Parathyroid adenoma (tissue), 2 donors: Measurements from ENCODE around the gene MAP3K4.

Experiments
- H2AFZ ChIP-seq: fragments of 300-600 bp; sonication (generic); one replicate; pipeline ENCODE4 v1.7.0; 2017; ENCODE audit warnings: antibody characterized with exemption, mild to moderate bottlenecking
- H3K27ac ChIP-seq: fragments of 300-600 bp; sonication (generic); one replicate; pipeline ENCODE4 v1.7.0; 2017
- H3K27me3 ChIP-seq: fragments of 300-600 bp; sonication (generic); one replicate; pipeline ENCODE4 v1.7.0; 2017; ENCODE audit warnings: low read length; ENCODE audit not compliant: control insufficient read depth, insufficient read depth
- H3K36me3 ChIP-seq: fragments of 300-600 bp; sonication (generic); one replicate; pipeline ENCODE4 v1.7.0; 2017; ENCODE audit warnings: low read length; ENCODE audit not compliant: control insufficient read depth, insufficient read depth
- H3K4me1 ChIP-seq: fragments of 300-600 bp; sonication (generic); one replicate; pipeline ENCODE4 v1.7.0; 2017; ENCODE audit warnings: control low read depth
- H3K4me2 ChIP-seq: fragments of 300-600 bp; sonication (generic); one replicate; pipeline ENCODE4 v1.7.0; 2017; ENCODE audit warnings: low read length
- H3K4me3 ChIP-seq: fragments of 300-600 bp; sonication (generic); one replicate; pipeline ENCODE4 v1.7.0; 2017; ENCODE audit warnings: low read depth, low read length
- H3K79me2 ChIP-seq: fragments of 300-600 bp; sonication (generic); one replicate; pipeline ENCODE4 v1.7.0; 2017; ENCODE audit warnings: control low read depth
- H3K9ac ChIP-seq: fragments of 300-600 bp; sonication (generic); one replicate; pipeline ENCODE4 v1.7.0; 2017; ENCODE audit warnings: mild to moderate bottlenecking
- H3K9me3 ChIP-seq: fragments of 300-600 bp; sonication (generic); one replicate; pipeline ENCODE4 v1.7.0; 2017; ENCODE audit warnings: low read length; ENCODE audit not compliant: control insufficient read depth
- CTCF ChIP-seq: fragments of 300-600 bp; sonication (generic); IDR thresholded peaks from one replicate; pipeline ENCODE4 v1.7.0; 2017; ENCODE audit warnings: antibody characterized with exemption, mild to moderate bottlenecking
- donor health status: primary hyperparathyroidism.

The MAP3K4 gene

GRCh38 chr6:160963651-160964050 is 27.9 kb upstream of the MAP3K4 start:
- Histone ChIP-seq H3K9me3 (no peaks in the 10 kb centered on the region), H3K27ac (no peak overlapping the region), H3K36me3 (no peaks in the 10 kb centered on the region), H3K4me3 (no peak overlapping the region), H3K4me2 (no peak overlapping the region), H3K9ac (no peak overlapping the region), H3K79me2 (no peaks in the 10 kb centered on the region), H2AFZ (no peak overlapping the region), H3K4me1 (no peaks in the 10 kb centered on the region), H3K27me3 (no peaks in the 10 kb centered on the region)
- TF ChIP-seq CTCF, result no peak

- TF ChIP-seq CTCF, result no peak
- Histone ChIP-seq H3K27me3 (no peaks in the 10 kb centered on the region), H3K27ac (no peak overlapping the region), H3K36me3 (no peaks in the 10 kb centered on the region), H3K4me2 (no peak overlapping the region), H2AFZ (no peak overlapping the region), H3K4me3 (no peak overlapping the region), H3K4me1 (no peaks in the 10 kb centered on the region), H3K79me2 (no peaks in the 10 kb centered on the region), H3K9ac (no peak overlapping the region), H3K9me3 (no peaks in the 10 kb centered on the region)
Observed at GRCh38 chr6:160965893-160966292, 25.7 kb upstream of the MAP3K4 start.

- no peak overlapping the region for H3K27ac ChIP-seq
- no peaks in the 10 kb centered on the region for H3K4me1 ChIP-seq
- no peaks in the 10 kb centered on the region for H3K9me3 ChIP-seq
- no peak overlapping the region for H3K4me2 ChIP-seq
- TF ChIP-seq CTCF, result no peak
- no peaks in the 10 kb centered on the region for H3K36me3 ChIP-seq
- no peaks in the 10 kb centered on the region for H3K27me3 ChIP-seq
- H2AFZ ChIP-seq, result no peak overlapping the region
- no peaks in the 10 kb centered on the region for H3K79me2 ChIP-seq
- no peak overlapping the region for H3K4me3 ChIP-seq
- no peak overlapping the region for H3K9ac ChIP-seq
Observed at GRCh38 chr6:160966493-160967229, 24.9 kb upstream of the MAP3K4 start.

GRCh38 chr6:160967351-160967750 is 24.2 kb upstream of the MAP3K4 start:
- Histone ChIP-seq H3K4me2 (no peak overlapping the region), H2AFZ (no peak overlapping the region), H3K79me2 (no peaks in the 10 kb centered on the region), H3K9ac (no peak overlapping the region), H3K36me3 (no peaks in the 10 kb centered on the region), H3K27ac (no peak overlapping the region), H3K4me1 (no peaks in the 10 kb centered on the region), H3K4me3 (no peak overlapping the region), H3K9me3 (no peaks in the 10 kb centered on the region), H3K27me3 (no peaks in the 10 kb centered on the region)
- no peak for TF ChIP-seq CTCF

GRCh38 chr6:160967833-160968232 is 23.7 kb upstream of the MAP3K4 start:
- Histone ChIP-seq H3K27ac (no peak overlapping the region), H2AFZ (no peak overlapping the region), H3K4me3 (no peak overlapping the region)

More at GRCh38 chr6:160967833-160968232, 23.7 kb upstream of the MAP3K4 start:
- no peak overlapping the region for H3K4me2 ChIP-seq
- no peaks in the 10 kb centered on the region for H3K36me3 ChIP-seq
- no peaks in the 10 kb centered on the region for H3K9me3 ChIP-seq
- H3K27me3 ChIP-seq, result no peaks in the 10 kb centered on the region
- no peaks in the 10 kb centered on the region for H3K79me2 ChIP-seq
- H3K4me1 ChIP-seq, result no peaks in the 10 kb centered on the region
- no peak overlapping the region for H3K9ac ChIP-seq
- TF ChIP-seq CTCF, result no peak
